SU-DHL-6 (cell line): ENCODE data around the gene CELSR1.

ENCODE experiments used
- H2AFZ ChIP-seq: fragments of 200-600 bp; sonication (generic); 2 replicates; pipeline ENCODE4 v1.6.1; 2014; ENCODE audit warnings: low read depth, mild to moderate bottlenecking, moderate library complexity, mixed read lengths, antibody characterized with exemption, low read length; ENCODE audit not compliant: severe bottlenecking
- H3F3A ChIP-seq: fragments of 200-600 bp; shearing (Covaris generic); 2 replicates; pipeline ENCODE4 v1.6.0; 2016; ENCODE audit warnings: antibody characterized with exemption, mild to moderate bottlenecking; ENCODE audit not compliant: insufficient read depth
- H3K27ac ChIP-seq: fragments of 200-600 bp; sonication (generic); 2 replicates; pipeline ENCODE4 v1.5.1; 2016; ENCODE audit warnings: low read depth, mild to moderate bottlenecking, low read length, moderate library complexity, mixed read lengths
- H3K27me3 ChIP-seq: fragments of 200-600 bp; sonication (generic), shearing (Covaris generic); 2 replicates; pipeline ENCODE4 v1.6.0; 2014; ENCODE audit warnings: mild to moderate bottlenecking, low read length
- H3K36me3 ChIP-seq: fragments of 200-600 bp; sonication (generic); 2 replicates; pipeline ENCODE4 v1.6.1; 2014; ENCODE audit warnings: mild to moderate bottlenecking, low read length, mixed read lengths
- H3K4me2 ChIP-seq: fragments of 300-600, 200-600 bp; shearing (Covaris generic), sonication (generic); 2 replicates; pipeline ENCODE4 v1.6.0; 2014; ENCODE audit warnings: low read length, low read depth, mild to moderate bottlenecking; ENCODE audit not compliant: poor library complexity, severe bottlenecking
- H3K4me3 ChIP-seq: fragments of 200-600 bp; sonication (generic); 2 replicates; pipeline ENCODE4 v1.5.1; 2014; ENCODE audit warnings: antibody characterized with exemption, low read length, mild to moderate bottlenecking, mixed read lengths; ENCODE audit not compliant: insufficient read depth, poor library complexity, severe bottlenecking
- H3K79me2 ChIP-seq: fragments of 200-600 bp; sonication (generic); 2 replicates; pipeline ENCODE4 v1.6.1; 2014; ENCODE audit warnings: mild to moderate bottlenecking, low read length, moderate library complexity; ENCODE audit not compliant: insufficient read depth
- H3K9ac ChIP-seq: fragments of 200-600 bp; sonication (generic); 2 replicates; pipeline ENCODE4 v1.7.0; 2014; ENCODE audit warnings: mild to moderate bottlenecking, low read length
- H3K9me2 ChIP-seq: fragments of 200-600 bp; sonication (generic); replicated peaks from 2 replicates; pipeline ENCODE4 v1.6.1; 2014; ENCODE audit warnings: low read length; ENCODE audit not compliant: insufficient read depth
- H3K9me3 ChIP-seq: fragments of 200-600 bp; sonication (generic); 2 replicates; pipeline ENCODE4 v1.6.1; 2014; ENCODE audit warnings: low read length, mixed read lengths; ENCODE audit not compliant: insufficient read depth
- H4K20me1 ChIP-seq: fragments of 200-600 bp; sonication (generic); 2 replicates; pipeline ENCODE4 v1.6.1; 2014; ENCODE audit warnings: low read depth, mild to moderate bottlenecking, antibody characterized with exemption, low read length, moderate library complexity, mixed read lengths
- EZH2phosphoT487 ChIP-seq: fragments of 200-600 bp; sonication (generic), shearing (Covaris generic); conservative IDR thresholded peaks from 2 replicates; pipeline ENCODE4 v1.6.1; 2018; ENCODE audit warnings: mild to moderate bottlenecking, antibody characterized with exemption, low read length, moderate library complexity, mixed read lengths
- TF ChIP-seq, protein P1 (sequence below): fragments of 200-600 bp; sonication (generic); IDR thresholded peaks from one replicate; pipeline ENCODE4 v1.5.1; 2017; ENCODE audit warnings: antibody characterized with exemption, mild to moderate bottlenecking, low read length, moderate library complexity; ENCODE audit not compliant: insufficient read depth, poor library complexity, severe bottlenecking

CELSR1 gene

DNA sequence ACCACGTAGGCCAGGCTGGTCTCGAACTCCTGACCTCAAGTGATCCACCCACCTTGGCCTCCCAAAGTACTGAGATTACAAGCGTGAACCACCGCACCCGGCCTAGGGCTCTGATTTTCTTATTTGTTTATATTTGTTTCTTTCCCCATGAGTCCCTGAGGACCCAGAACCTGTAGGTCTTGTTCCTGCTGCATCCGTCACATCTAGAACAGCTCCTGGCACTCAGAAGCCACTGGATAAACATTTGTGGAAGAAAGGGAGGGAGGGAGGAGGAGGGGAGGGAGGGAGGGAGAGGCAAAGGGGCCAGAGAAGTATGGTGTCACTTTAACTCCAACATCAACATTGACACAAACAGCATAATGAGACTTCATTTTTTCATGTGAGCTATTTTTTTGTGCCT is 67.7 kb downstream of the CELSR1 start:
- Histone ChIP-seq H3K27me3 (no peaks in the 10 kb centered on the region; the same call in 1 of the 2 replicates), H3K4me2 (no peak overlapping the region), H3F3A (no peaks in the 10 kb centered on the region), H3K79me2 (no peaks in the 10 kb centered on the region), H3K4me3 (no peak overlapping the region), H3K27ac (no peak overlapping the region), H4K20me1 (no peaks in the 10 kb centered on the region), H3K9me2 (no peaks in the 10 kb centered on the region), H2AFZ (no peak overlapping the region), H3K9ac (no peak overlapping the region), H3K36me3 (no peaks in the 10 kb centered on the region), H3K9me3 (no peaks in the 10 kb centered on the region)
- TF ChIP-seq, protein P1, sequence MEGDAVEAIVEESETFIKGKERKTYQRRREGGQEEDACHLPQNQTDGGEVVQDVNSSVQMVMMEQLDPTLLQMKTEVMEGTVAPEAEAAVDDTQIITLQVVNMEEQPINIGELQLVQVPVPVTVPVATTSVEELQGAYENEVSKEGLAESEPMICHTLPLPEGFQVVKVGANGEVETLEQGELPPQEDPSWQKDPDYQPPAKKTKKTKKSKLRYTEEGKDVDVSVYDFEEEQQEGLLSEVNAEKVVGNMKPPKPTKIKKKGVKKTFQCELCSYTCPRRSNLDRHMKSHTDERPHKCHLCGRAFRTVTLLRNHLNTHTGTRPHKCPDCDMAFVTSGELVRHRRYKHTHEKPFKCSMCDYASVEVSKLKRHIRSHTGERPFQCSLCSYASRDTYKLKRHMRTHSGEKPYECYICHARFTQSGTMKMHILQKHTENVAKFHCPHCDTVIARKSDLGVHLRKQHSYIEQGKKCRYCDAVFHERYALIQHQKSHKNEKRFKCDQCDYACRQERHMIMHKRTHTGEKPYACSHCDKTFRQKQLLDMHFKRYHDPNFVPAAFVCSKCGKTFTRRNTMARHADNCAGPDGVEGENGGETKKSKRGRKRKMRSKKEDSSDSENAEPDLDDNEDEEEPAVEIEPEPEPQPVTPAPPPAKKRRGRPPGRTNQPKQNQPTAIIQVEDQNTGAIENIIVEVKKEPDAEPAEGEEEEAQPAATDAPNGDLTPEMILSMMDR = no peak
- TF ChIP-seq EZH2phosphoT487 = no peak

- TF ChIP-seq EZH2phosphoT487 = no peak
- TF ChIP-seq, protein P1 = no peak
- no peak overlapping the region for H2AFZ ChIP-seq
- no peak overlapping the region for H3K27ac ChIP-seq
- H3F3A ChIP-seq = no peaks in the 10 kb centered on the region
- no peaks in the 10 kb centered on the region for H3K36me3 ChIP-seq
- no peaks in the 10 kb centered on the region for H3K79me2 ChIP-seq
- no peak overlapping the region for H3K4me2 ChIP-seq
- no peaks in the 10 kb centered on the region for H3K9me3 ChIP-seq
- H3K27me3 ChIP-seq = no peaks in the 10 kb centered on the region; the same call in 1 of the 2 replicates
- H4K20me1 ChIP-seq = no peaks in the 10 kb centered on the region
- H3K9me2 ChIP-seq = no peaks in the 10 kb centered on the region
- H3K4me3 ChIP-seq = no peak overlapping the region
- H3K9ac ChIP-seq = no peak overlapping the region
These were observed 70.4 kb downstream of the CELSR1 start for GRCh38 chr22:46467006-46467405.

- H3K36me3 ChIP-seq = no peaks in the 10 kb centered on the region
- no peaks in the 10 kb centered on the region for H3K9me3 ChIP-seq
- H3K79me2 ChIP-seq = no peaks in the 10 kb centered on the region
- no peak overlapping the region for H3K4me3 ChIP-seq
- no peaks in the 10 kb centered on the region; the same call in 1 of the 2 replicates for H3K27me3 ChIP-seq
- H3K9me2 ChIP-seq = no peaks in the 10 kb centered on the region
- H4K20me1 ChIP-seq = no peaks in the 10 kb centered on the region
- no peak overlapping the region for H3K4me2 ChIP-seq
- H3K27ac ChIP-seq = no peak overlapping the region
- no peak overlapping the region for H2AFZ ChIP-seq
- TF ChIP-seq EZH2phosphoT487 = no peak
- TF ChIP-seq, protein P1 = no peak
- no peak overlapping the region for H3K9ac ChIP-seq
- H3F3A ChIP-seq = no peaks in the 10 kb centered on the region
These were observed 71.2 kb downstream of the CELSR1 start for GRCh38 chr22:46466255-46466676.
